AG20443 (cell line): ENCODE measurements around the gene PTPRR.

ENCODE experiments used
- DNase-seq: peaks from one replicate; pipeline ENCODE4 v3.0.0; 2012; ENCODE audit warnings: low spot score, mixed read lengths

PTPRR gene

GRCh38 chr12:70603044-70603443 lies 317.5 kb downstream of the PTPRR start:
- no peak for DNase-seq

GRCh38 chr12:70598467-70599193 lies 321.9 kb downstream of the PTPRR start:
- DNase-seq = no peak

GRCh38 chr12:70592664-70593063 lies 327.9 kb downstream of the PTPRR start:
- DNase-seq = no peak

GRCh38 chr12:70590549-70591226 lies 329.9 kb downstream of the PTPRR start:
- no peak for DNase-seq

GRCh38 chr12:70590051-70590450 lies 330.5 kb downstream of the PTPRR start:
- DNase-seq = peak; percentile 81
